ENCODE data around the gene ADH5.

ADH5 gene

DNA sequence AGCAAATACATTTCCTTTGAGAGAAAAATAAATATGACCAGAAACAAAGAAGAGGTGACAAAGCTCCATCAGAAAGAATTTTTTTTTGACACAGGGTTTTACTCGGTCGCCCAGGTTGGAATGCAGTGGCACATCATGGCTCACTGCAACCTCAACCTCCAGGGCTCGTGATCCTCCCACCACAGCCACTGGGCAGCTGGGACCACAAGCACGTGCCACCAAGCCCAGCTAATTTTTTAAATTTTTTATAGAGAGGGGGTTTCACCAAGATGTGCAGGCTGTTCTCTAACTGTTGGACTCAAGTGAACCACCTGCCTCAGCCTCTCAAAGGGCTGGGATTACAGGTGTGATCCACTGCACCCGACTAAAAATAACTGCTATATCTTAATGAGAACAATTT, 10.3 kb downstream of the ADH5 start:
- TF ChIP-seq, protein P1, sequence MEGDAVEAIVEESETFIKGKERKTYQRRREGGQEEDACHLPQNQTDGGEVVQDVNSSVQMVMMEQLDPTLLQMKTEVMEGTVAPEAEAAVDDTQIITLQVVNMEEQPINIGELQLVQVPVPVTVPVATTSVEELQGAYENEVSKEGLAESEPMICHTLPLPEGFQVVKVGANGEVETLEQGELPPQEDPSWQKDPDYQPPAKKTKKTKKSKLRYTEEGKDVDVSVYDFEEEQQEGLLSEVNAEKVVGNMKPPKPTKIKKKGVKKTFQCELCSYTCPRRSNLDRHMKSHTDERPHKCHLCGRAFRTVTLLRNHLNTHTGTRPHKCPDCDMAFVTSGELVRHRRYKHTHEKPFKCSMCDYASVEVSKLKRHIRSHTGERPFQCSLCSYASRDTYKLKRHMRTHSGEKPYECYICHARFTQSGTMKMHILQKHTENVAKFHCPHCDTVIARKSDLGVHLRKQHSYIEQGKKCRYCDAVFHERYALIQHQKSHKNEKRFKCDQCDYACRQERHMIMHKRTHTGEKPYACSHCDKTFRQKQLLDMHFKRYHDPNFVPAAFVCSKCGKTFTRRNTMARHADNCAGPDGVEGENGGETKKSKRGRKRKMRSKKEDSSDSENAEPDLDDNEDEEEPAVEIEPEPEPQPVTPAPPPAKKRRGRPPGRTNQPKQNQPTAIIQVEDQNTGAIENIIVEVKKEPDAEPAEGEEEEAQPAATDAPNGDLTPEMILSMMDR (IDR thresholded peaks at IDR 0.05) = no peak

DNA sequence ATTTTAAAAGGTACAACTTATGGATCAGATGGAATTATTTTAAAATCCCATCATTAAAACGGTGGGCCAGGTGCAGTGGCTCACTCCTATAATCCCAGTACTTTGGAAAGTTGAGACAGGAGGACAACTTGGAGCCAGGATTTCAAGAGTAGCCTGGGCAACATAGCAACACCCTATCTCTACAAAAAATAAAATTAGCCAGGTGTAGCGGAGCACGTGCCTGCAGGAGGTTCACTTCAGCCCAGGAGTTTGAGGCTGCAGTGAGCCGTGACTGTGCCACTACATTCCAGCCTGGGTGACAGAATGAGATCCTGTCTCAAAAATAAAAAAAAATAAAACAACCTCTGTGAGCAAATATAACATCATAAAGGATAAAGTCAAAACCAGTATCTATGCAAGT, 11.4 kb downstream of the ADH5 start:
- TF ChIP-seq, protein P1 (IDR thresholded peaks at IDR 0.05) = no peak

DNA sequence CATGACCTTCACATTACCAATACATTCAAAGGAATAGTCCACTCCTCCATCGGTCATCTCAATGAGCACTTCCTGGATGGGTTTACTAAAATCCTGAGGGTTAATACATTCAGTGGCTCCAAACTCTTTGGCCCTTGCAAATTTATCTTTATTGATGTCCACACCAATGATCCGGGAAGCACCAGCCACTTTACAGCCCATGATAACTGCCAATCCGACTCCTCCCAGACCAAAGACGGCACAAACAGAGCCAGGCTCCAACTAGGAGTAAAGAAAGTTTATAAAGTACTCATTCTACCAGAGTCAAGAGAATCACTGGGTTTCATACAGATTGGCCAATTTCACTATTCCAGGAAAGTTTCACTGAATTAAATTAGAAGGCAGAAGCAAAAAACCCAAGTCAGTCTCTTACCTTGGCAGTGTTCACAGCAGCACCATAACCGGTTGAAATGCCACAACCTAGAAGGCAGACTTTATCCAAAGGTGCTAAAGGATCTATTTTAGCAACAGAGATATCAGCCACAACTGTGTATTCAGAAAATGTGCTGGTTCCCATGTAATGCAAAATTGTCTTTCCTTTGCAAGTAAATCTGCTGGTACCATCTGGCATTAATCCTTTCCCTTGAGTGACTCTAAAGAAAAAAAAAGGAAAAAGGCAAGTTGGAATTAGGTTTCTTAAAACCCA, 12.2 kb downstream of the ADH5 start:
- TF ChIP-seq, protein P1 (IDR thresholded peaks at IDR 0.05) = no peak

DNA sequence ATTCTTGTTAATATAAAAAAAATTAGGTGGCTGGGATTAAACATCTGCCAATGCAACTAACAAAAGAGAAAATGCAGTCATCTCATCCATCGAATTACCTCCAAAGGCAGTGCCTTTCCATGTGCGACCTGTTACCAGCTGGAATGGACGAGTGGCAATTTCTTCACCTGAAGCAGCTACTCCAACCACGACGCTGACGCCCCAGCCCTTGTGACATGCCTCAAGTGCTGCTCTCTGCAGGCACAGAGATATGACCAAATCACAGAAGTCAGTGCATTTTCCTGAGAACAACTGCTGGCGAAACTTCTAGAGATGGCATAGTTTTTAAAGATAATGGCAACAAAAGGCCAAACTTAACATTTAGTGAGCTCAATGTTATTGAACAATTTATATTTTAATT, 13.8 kb downstream of the ADH5 start:
- TF ChIP-seq, protein P1 (IDR thresholded peaks at IDR 0.05) = no peak

DNA sequence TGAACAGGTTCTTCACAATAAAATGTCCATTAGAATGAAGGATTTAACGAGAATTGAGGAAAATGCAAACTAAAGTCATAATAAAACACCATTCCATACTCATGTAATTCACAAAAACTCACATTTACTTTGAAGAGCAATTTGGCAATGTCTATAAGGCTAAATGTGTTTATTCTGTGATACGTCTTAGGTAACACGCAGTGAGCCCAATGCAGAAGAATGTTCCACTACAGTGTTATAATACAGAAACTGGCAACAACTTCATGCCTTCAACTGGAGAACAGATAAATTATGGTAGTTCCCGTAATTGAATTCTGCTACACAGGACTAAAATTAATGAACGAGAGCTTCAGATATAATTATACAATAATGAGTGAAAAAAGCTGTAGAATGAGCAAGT, 17.4 kb downstream of the ADH5 start:
- TF ChIP-seq, protein P1 (IDR thresholded peaks at IDR 0.05) = no peak

DNA sequence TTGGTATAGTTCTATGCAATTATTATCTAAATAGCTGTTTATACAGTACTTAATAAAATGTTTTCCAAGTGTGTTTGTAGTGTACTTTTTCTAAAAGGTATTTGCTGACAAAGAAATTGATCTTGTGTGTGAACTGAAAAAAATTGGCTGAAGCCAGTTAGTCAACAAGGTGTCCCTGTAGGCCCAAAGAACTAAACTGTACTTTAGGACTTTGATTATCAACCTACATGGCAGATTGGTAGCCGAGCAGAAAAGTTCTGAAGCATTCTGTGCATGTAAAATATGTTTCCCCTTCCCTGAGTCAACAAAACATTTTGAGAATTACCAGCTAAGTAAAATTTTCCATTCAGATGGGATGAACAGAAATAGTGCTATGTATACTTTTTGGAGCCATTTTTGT, 21.0 kb downstream of the ADH5 start:
- TF ChIP-seq, protein P1 (IDR thresholded peaks at IDR 0.05) = no peak

DNA sequence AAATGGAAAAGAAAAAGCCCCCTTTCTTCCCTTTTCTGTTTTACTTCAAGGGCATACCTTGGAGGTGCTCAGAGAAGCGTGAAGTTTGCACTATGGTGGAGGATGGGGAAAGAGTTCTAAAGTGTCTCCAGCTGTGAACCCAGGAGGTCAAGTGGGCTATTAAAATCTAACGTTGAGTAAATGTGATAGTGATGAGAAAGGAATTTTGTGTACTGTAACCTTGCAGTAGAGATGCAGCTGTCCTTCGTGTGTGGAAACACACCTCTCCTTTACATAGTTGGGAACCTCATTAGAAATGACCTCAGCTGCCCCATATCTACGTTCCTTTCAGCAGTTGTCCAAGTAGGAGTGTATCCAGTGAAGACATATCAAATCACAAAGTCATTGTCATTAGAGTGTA, 26.5 kb downstream of the ADH5 start:
- TF ChIP-seq, protein P1 (IDR thresholded peaks at IDR 0.05) = no peak

Measured in LNCAP (cell line).